Measurements from ENCODE around the gene STXBP1. TPM values are rescaled to one million over a fixed set of nuclear protein-coding genes. Genes with fewer than 3 reads are reported as not detected.

STXBP1 gene
- total and polyA plus RNA-seq, 4 donors: 19.2 to 65.8 (median 46.7) TPM

DNA sequence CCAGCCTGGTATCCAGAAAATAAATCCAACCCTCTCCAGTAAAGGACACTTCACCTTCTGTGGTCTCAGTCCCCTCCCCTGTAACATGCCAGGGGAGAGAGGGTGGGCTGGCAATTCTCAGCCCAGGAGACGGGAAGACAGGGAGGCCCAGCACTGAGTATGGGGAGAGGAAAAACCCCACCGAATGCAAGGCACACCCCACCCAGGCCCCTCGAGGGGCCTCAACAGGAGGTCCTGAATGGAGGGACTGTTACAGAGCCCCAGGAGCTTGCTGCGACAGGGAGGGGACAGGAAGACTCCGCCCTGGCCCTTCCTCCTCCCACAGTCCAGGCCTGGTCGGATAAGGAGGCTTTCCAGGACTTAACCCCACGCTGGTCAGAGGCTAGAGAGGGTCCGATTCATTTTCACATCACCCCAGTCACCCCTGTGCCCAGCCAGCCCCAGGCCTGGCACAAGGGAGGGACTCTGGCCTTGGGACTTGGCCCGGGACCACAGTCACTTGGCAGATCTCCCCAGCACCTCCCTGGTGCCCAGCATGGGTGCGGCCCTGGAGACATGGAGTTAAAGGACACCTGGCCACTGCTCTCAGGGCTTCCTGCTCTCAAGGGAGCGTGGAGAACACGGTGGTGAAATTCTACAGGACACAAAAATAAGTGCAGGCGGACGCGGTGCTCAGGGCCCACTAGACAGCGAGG lies 44.9 kb upstream of the STXBP1 start:
- 19 to 35% methylated on average over 16 of the region's 16 CpGs for WGBS, 2 donors
- ATAC-seq (ENCODE audit: insufficient read depth, low FRiP score): peak; percentile 22

DNA sequence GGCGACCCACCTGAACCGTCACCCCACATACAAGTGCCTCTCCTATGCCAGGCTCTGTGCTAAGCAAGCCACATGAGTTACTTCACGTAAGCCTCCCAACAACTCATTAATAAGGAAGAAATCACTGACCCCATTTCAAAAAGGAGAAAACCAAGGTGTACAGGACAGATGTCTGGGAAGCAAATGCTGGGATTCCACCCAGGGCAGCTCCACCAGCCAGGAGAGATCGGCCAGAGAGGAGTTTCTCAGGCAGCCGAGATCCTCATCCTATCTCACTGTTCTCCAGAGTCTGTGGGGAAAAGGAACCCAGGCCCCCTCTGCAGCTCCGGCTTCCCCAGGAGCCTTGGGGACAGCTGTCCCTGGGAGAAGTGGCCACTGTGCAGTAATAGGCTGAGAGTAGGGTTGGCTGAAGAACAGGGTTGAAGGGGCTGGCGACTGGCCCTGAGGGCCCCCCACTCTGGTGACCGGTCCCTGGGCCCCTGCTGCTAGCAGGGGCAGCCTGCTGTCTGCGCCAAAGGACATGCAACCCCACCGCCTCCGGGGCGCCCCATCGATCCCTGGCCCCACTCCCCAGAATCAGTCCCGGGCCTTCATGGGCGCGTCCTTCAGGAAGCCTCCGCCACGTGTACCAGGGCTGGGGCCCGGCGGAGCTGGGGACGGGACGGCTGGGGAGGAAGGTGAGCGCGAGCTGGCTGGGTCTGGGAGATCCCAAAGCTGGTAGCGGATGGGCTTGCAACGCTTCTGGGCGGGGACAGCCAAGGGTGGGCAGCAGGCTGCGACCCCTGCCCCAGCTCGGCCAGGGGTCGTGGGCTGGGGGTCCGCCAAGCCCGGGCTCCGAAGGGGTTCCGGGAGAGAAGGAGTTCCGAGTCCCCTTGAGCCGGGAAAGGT lies 44.1 kb upstream of the STXBP1 start:
- TF ChIP-seq, protein P1, sequence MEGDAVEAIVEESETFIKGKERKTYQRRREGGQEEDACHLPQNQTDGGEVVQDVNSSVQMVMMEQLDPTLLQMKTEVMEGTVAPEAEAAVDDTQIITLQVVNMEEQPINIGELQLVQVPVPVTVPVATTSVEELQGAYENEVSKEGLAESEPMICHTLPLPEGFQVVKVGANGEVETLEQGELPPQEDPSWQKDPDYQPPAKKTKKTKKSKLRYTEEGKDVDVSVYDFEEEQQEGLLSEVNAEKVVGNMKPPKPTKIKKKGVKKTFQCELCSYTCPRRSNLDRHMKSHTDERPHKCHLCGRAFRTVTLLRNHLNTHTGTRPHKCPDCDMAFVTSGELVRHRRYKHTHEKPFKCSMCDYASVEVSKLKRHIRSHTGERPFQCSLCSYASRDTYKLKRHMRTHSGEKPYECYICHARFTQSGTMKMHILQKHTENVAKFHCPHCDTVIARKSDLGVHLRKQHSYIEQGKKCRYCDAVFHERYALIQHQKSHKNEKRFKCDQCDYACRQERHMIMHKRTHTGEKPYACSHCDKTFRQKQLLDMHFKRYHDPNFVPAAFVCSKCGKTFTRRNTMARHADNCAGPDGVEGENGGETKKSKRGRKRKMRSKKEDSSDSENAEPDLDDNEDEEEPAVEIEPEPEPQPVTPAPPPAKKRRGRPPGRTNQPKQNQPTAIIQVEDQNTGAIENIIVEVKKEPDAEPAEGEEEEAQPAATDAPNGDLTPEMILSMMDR (IDR thresholded peaks at IDR 0.05; ENCODE audit: control extremely low read depth, extremely low read depth): no peak
- peak overlapping the region; percentile 92 for H3K4me3 ChIP-seq
- WGBS, 2 donors: 8 to 13% methylated on average over 35 to 36 of the region's 36 CpGs
- H3K27me3 ChIP-seq (ENCODE audit: control insufficient read depth in 3 of 3, insufficient read depth in 3 of 3, low read length in 2 of 3): no peaks in the 10 kb centered on the region
- peak overlapping the region; percentile 61 to 82 for H3K9ac ChIP-seq (ENCODE audit: insufficient read depth in 1 of 2, low read length in 2 of 2)
- peaks cover 0 to 7% (median 2%) of the 10 kb centered on the region in 4 donors for H3K36me3 ChIP-seq (ENCODE audit: control insufficient read depth in 4 of 4, insufficient read depth in 4 of 4, low read length in 4 of 4)
- ATAC-seq (ENCODE audit: insufficient read depth, low FRiP score): no peak
- no peaks in the 10 kb centered on the region for H3K9me3 ChIP-seq (ENCODE audit: control insufficient read depth in 4 of 4, insufficient read depth in 3 of 4, low read length in 3 of 4)
- DNase-seq: no peak
- peaks cover 0 to 41% (median 17%) of the 10 kb centered on the region in 5 donors for H3K4me1 ChIP-seq (ENCODE audit: control insufficient read depth in 5 of 5, insufficient read depth in 5 of 5, low read length in 5 of 5)
- peak overlapping the region; percentile 76 to 92 for H3K27ac ChIP-seq (ENCODE audit: low read depth in 1 of 2, low read length in 1 of 2)

More for the DNA sequence above, 44.9 kb upstream of the STXBP1 start:
- no peaks in the 10 kb centered on the region for H3K9me3 ChIP-seq (ENCODE audit: control insufficient read depth in 4 of 4, insufficient read depth in 3 of 4, low read length in 3 of 4)
- peak overlapping the region; percentile 92 for H3K4me3 ChIP-seq
- H3K27ac ChIP-seq (ENCODE audit: low read depth in 1 of 2, low read length in 1 of 2): peak overlapping the region; percentile 76 to 92
- H3K4me1 ChIP-seq (ENCODE audit: control insufficient read depth in 5 of 5, insufficient read depth in 5 of 5, low read length in 5 of 5): peaks cover 0 to 44% (median 20%) of the 10 kb centered on the region in 5 donors
- peak overlapping the region; percentile 61 to 82 for H3K9ac ChIP-seq (ENCODE audit: insufficient read depth in 1 of 2, low read length in 2 of 2)
- DNase-seq: peak; percentile 73 to 86 (median 74)
- H3K27me3 ChIP-seq (ENCODE audit: control insufficient read depth in 3 of 3, insufficient read depth in 3 of 3, low read length in 2 of 3): no peaks in the 10 kb centered on the region
- TF ChIP-seq, protein P1 (IDR thresholded peaks at IDR 0.05; ENCODE audit: control extremely low read depth, extremely low read depth): no peak
- peaks cover 0 to 7% (median 2%) of the 10 kb centered on the region in 4 donors for H3K36me3 ChIP-seq (ENCODE audit: control insufficient read depth in 4 of 4, insufficient read depth in 4 of 4, low read length in 4 of 4)

DNA sequence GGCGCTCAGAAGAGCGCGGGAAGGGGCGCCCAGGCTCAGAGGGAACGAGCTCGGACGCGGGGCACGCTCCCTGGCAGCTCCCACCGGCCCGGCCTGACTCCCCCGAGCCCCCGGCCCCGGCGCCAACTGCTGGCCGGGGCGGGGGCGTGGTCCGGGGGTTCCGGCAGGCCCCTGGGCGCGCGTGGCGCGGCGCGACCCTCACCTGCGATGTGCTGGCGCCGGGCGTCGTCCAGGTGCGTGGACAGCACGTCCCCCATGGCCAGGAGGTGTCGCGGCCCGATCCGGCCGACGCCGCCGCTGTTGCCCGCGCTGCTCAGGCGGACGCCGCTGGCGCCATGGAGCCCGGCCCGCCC lies 43.5 kb upstream of the STXBP1 start:
- Histone ChIP-seq H3K9ac (ENCODE audit: insufficient read depth in 1 of 2, low read length in 2 of 2) (peak overlapping the region in 1 of 2 donors; percentile 41), H3K4me1 (ENCODE audit: control insufficient read depth in 5 of 5, insufficient read depth in 5 of 5, low read length in 5 of 5) (peaks cover 0 to 43% (median 21%) of the 10 kb centered on the region in 5 donors), H3K4me3 (peak overlapping the region; percentile 92), H3K9me3 (ENCODE audit: control insufficient read depth in 4 of 4, insufficient read depth in 3 of 4, low read length in 3 of 4) (no peaks in the 10 kb centered on the region), H3K27me3 (ENCODE audit: control insufficient read depth in 3 of 3, insufficient read depth in 3 of 3, low read length in 2 of 3) (no peaks in the 10 kb centered on the region), H3K36me3 (ENCODE audit: control insufficient read depth in 4 of 4, insufficient read depth in 4 of 4, low read length in 4 of 4) (peaks cover 0 to 7% (median 2%) of the 10 kb centered on the region in 4 donors), H3K27ac (ENCODE audit: low read depth in 1 of 2, low read length in 1 of 2) (peak overlapping the region; percentile 76 to 92)
- ATAC-seq (ENCODE audit: insufficient read depth, low FRiP score) (no peak), DNase-seq (no peak)
- WGBS, 2 donors: 0 to 1% methylated on average over 37 to 50 of the region's 50 CpGs
- TF ChIP-seq, protein P1 (IDR thresholded peaks at IDR 0.05; ENCODE audit: control extremely low read depth, extremely low read depth): no peak
